Lung microvascular endothelial cell (primary cell): ENCODE results near the gene C3orf18. TPM values are rescaled to one million over a fixed set of nuclear protein-coding genes. Genes with fewer than 3 reads are reported as not detected.

Experiments
- DNase-seq, 2 donors: peaks; one replicate each; pipeline versions ENCODE4 v3.0.0 to v3.0.0-alpha.2; 2010; ENCODE audit warnings: low read depth in 2 of 2
- total RNA-seq: library from RNA; depleted of rRNA; stranded (reverse); fragments of >200 nt; gene quantifications from 2 replicates; pipeline ENCODE4 v1.2.1, GENCODE V29; 2014

Gene C3orf18
- 0.87 and 1.4 TPM in 2 replicates for total RNA-seq

GRCh38 chr3:50567386-50568167 lies at the start of gene C3orf18:
TSS of gene C3orf18 (minus strand) at chr3:50567747. CDS start at chr3:50565699, 2,048 bp downstream.
- DNase-seq, result peak; percentile 81 to 84

- peak; percentile 71 to 82 for DNase-seq
Observed at GRCh38 chr3:50616770-50617095, 49.2 kb upstream of the C3orf18 start.

DNA sequence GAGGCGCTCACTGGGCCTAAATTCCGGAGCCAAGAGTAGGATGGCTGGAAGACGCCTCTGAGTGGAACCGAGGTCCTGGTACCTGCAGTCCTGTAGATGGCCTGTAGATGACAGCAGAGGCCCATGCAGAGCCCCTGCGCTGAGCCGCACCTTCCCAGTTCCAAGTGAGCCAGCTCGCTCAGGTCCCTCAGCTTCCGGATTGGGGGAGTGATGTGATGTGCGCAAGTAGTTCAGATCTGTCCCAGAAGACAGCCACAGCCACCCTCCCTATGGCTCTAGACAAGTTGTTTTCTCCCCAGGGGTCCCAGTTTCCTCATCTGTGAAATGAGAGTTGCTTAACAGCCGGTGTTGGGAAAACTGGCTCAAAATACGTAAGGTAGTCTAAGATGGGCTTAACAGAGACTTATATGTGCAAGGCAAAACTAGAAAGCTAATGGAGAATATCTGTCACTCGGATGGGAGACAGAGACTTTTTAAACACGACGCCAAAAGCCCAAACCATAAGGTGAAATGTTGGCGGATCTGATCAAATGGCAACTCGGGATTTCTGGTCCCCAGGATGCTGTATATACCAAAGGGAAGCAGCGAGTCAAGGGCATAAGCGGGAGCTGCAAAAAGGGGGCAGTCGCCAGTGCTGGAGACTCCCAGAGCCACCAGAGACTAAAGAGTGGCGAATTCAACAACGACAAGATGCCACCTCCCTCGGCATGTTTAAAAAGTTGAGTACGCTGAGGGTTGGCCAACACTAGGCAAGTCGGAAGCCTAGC lies 48.6 kb upstream of the C3orf18 start:
- DNase-seq, result peak; percentile 82 to 83

DNA sequence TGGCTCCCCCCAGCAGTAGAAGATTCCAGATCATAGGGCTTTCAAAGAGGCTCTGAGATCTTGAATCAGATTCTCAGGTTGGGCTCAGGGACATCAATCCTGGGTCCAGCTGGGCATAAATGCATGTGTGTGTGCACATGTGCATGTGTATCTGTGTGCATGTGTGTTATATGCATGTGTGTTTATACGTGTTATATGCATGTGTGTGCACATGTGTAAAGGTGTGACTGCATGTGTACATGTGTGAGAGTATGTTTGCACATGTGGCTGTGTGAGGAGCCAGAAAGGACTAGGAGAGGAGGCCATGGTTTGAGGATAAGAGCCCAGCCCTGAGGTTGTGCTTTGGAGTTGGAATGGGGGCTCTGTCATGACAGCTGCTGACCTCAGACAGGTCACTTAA lies 47.6 kb upstream of the C3orf18 start:
- DNase-seq, result no peak

- no peak for DNase-seq
Observed at GRCh38 chr3:50612970-50613846, 45.7 kb upstream of the C3orf18 start.

DNA sequence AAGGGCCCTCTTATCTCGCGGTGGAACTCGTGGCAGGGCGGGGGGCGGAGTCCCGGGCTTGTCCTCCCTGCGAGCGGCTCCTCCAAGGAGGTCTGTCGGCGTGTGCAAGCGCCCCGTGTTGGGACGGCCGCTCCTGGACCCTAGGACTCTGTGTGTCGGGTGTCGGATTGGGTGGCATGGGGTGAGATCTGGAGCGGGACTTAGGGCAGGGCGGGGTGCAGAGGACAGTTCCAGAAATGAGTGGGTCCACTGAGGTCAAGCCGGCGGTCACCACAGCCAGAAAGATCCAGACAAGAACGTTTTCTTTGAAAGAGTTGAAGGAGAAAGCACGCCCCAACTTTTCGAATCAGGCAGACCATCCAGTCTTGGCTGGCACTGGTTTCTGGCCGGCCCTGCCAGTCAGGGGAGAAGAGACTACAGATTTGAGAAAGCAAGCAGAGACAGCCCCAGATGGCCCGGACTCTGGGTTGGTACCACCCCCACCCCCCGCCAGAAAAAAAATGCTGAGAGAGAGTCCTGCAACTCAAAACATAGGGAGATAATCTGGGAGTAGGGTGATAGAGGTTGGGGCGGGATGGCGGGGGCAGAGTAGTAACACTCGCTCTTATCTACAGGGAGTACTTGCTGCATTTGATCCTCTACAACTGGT lies 44.8 kb upstream of the C3orf18 start:
- no peak for DNase-seq

GRCh38 chr3:50611464-50612233 lies 44.1 kb upstream of the C3orf18 start, which contains the start of gene CISH:
TSS of gene CISH (minus strand) at chr3:50611774. CDS start at chr3:50611650, 124 bp downstream.
- DNase-seq, result peak; percentile 84 to 92

- DNase-seq, result no peak
Observed at GRCh38 chr3:50610992-50611463, 43.5 kb upstream of the C3orf18 start.

- no peak for DNase-seq
Observed at GRCh38 chr3:50610181-50610971, 42.8 kb upstream of the C3orf18 start.

DNA sequence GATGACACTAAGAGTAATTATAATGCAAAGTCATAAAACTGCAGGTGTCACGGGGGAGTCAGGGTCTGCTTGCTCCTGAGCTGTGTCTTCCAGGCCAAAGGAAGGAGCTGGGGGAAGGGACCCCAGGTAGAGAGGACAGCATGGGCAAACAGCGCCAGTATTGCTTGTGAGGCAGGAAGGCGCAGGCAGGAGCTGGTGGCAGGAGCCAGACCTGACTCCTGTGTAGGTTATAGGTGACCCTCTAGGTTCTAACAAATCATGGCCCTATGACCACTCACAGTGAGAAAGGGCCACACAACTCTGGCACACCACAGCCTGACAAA lies 42.2 kb upstream of the C3orf18 start:
- no peak for DNase-seq

DNA sequence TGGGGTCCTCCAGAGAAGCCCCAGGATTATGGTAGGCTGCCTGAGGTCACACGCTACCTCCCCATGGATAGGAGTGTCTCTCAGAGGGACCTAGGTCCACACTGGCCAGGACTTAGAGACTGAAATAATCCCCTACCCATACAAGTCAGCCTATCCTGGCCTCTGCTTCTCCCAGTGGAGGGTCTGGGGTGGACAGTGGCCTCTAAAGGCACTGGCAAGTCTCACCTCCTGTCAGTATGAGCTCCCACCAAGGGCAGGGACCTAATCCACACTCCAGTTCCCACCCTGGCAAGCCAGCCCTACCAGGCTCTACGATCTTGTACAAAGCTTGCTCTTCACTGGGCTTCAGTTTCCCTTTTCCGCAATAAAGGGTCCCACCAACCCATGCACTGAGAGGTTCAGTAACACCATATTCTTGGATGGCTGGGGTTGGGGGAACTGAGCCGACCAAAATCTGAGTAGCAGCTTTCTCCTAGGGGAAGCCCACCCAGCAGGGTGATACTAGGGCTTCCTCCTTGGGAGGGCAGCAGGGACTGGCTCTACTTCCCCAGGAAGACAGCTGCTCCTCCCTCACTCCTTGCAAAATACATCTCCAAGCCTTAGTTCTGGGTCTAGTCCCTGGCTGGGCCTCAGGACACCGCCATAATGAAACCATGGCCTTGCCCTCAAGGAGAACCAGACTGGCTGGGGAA lies 41.7 kb upstream of the C3orf18 start:
- no peak for DNase-seq

DNA sequence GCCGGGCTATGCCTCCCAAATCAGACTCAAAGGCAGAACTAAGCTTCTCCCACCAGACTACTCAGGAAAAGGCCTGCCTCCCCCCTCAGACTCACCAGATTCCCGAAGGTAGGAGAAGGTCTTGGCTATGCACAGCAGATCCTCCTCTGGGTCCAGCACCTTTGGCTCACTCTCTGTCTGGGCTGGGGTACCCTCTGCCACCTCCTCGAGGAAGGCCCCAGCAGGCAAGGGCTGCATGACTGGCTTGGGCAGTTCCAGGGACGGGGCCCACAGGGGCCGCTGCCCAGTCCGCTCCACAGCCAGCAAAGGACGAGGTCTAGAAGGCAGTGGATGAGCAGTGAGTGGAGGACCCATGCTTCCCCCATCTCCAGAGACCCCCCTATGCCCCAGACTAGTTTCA lies 40.7 kb upstream of the C3orf18 start:
- no peak for DNase-seq

DNA sequence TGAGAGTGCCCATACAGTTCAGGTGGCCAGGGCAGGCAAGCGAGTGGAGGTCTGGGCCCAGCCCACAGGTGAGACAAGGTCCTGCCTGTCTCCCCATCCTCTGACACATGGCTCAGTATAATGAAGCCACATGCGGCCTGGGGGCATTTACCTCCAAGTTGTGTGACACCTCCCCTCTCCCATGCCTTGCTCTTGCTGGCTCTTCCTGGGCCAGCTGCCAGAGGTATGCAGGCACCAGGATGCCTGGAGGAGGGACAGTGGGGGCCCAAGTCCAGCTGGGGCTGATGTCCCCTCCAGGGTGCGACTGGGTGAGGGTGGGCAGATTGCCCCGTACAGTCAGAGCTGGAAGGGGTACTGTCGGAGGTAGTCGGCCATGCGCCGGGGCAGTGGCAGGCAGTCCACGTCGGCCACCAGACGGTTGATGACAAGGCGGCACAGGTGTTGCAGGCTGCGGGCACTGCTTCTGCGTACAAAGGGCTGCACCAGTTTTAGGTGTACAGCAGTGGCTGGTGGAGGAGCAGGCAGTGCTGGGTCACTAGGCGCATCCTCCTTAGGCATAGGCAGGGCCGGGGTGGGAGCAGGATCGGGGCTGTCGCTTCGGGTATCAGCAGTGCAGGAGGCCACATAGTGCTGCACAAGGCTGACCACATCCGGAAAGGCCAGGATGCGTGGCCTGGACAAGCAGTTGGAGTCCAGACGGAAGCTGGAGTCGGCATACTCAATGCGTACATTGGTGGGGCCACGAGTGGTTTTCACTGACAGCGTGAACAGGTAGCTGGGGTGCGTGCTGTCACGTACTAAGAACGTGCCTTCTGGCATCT lies 39.9 kb upstream of the C3orf18 start:
- no peak for DNase-seq

DNA sequence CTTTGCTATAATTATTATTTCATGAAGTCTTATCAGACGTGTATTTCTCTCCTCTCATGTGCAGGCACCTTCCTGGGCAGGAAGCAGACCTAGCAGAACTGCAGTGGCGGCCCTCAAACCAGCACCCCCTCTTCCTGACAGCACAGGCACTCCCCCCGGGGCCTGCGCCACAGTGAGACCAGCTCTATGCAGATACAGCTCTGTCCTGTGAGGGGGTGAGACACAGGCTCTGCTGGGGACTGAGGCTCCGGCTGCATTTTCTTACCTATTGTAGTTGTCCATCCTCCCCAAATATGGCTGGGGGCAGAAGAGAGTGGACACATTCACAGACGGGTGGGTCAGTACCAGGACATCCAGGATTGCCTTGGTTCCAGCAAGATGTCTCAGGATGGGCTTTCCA lies 39.0 kb upstream of the C3orf18 start:
- DNase-seq, result no peak

- DNase-seq, result no peak
Observed at GRCh38 chr3:50605901-50606326, 38.4 kb upstream of the C3orf18 start.

- no peak for DNase-seq
Observed at GRCh38 chr3:50604628-50605588, 37.4 kb upstream of the C3orf18 start.

DNA sequence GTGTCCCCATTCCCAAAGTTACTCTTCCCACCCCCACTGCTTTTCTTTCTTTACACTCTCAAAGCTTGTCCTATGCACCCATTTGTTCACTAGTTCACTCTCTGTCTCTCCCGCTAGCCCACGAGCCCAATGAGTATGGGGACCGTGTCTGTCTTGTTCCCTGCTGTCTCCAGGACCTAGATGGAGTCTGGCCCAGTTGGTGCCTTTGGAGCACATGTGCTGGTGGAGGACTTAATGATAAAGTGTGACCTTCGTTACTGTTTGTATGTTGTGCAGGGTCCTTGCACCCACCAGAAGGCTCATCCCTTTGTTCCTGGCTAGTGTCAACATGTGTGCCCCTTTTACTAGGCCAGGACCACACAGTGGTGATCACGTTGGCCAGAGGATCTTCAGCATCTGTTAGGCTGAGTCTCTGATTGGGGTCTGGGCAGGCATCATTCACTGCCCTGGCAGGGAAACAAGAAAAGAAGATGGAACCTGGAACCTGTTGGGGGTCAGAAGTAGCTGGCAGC lies 36.6 kb upstream of the C3orf18 start:
- no peak for DNase-seq
